Karpas-422 (cell line): ENCODE measurements around the gene HOMER2. TPM values are rescaled to one million over a fixed set of nuclear protein-coding genes. Genes with fewer than 3 reads are reported as not detected.

ENCODE experiments used
- DNase-seq: peaks from one replicate; pipeline ENCODE4 v3.0.0-alpha.2; 2015
- H2AFZ ChIP-seq: fragments of 200-600 bp; sonication (generic); 2 replicates; pipeline ENCODE4 v1.6.1; 2014; ENCODE audit warnings: antibody characterized with exemption, low read length, mixed read lengths
- H3K27ac ChIP-seq: fragments of 200-600 bp; sonication (generic); 2 replicates; pipeline ENCODE4 v1.5.1; 2014; ENCODE audit warnings: mild to moderate bottlenecking, low read length, moderate library complexity
- H3K27me3 ChIP-seq: fragments of 200-600 bp; sonication (generic); 2 replicates; pipeline ENCODE4 v1.6.1; 2014; ENCODE audit warnings: low read length, mixed read lengths
- H3K36me3 ChIP-seq: fragments of 200-600 bp; sonication (generic); 2 replicates; pipeline ENCODE4 v1.6.1; 2014; ENCODE audit warnings: low read length, mixed read lengths; ENCODE audit not compliant: insufficient read depth
- H3K4me1 ChIP-seq: fragments of 200-600 bp; sonication (generic); 2 replicates; pipeline ENCODE4 v1.6.1; 2014; ENCODE audit warnings: mild to moderate bottlenecking, low read length, mixed read lengths
- H3K4me2 ChIP-seq: fragments of 200-600 bp; sonication (generic); 2 replicates; pipeline ENCODE4 v1.6.1; 2014; ENCODE audit warnings: low read length, low read depth, mild to moderate bottlenecking; ENCODE audit not compliant: poor library complexity, severe bottlenecking
- H3K4me3 ChIP-seq: fragments of 200-600 bp; sonication (generic); 2 replicates; pipeline ENCODE4 v1.5.1; 2014; ENCODE audit warnings: mild to moderate bottlenecking, antibody characterized with exemption, low read length, mixed read lengths
- H3K79me2 ChIP-seq: fragments of 200-600 bp; sonication (generic); 2 replicates; pipeline ENCODE4 v1.6.1; 2014; ENCODE audit warnings: mild to moderate bottlenecking, low read length, mixed read lengths
- H3K9ac ChIP-seq: fragments of 200-600 bp; sonication (generic); 2 replicates; pipeline ENCODE4 v1.6.0; 2014; ENCODE audit warnings: low read length
- H3K9me2 ChIP-seq: fragments of 200-600 bp; sonication (generic), shearing (Covaris generic); replicated peaks from 2 replicates; pipeline ENCODE4 v1.6.0; 2014; ENCODE audit warnings: mild to moderate bottlenecking, low read length, moderate library complexity; ENCODE audit not compliant: insufficient read depth
- H3K9me3 ChIP-seq: fragments of 300-700, 200-600 bp; sonication (generic); 2 replicates; pipeline ENCODE4 v1.6.1; 2014; ENCODE audit warnings: low read length, mixed read lengths
- H4K20me1 ChIP-seq: fragments of 200-600 bp; sonication (generic); 2 replicates; pipeline ENCODE4 v1.6.1; 2014; ENCODE audit warnings: mild to moderate bottlenecking, antibody characterized with exemption, low read length, low read depth; ENCODE audit not compliant: insufficient read depth
- total RNA-seq: library from RNA; depleted of rRNA; stranded (reverse); fragments of >200 nt; shearing (Covaris generic); gene quantifications from 2 replicates; pipeline ENCODE4 v1.2.3, GENCODE V29; 2014; ENCODE audit warnings: low replicate concordance

The HOMER2 gene
- total RNA-seq, 1 experiment from 2014 or later: 30.4 TPM

- H3K27ac ChIP-seq: no peak overlapping the region
- no peak overlapping the region for H3K9ac ChIP-seq
- no peak overlapping the region for H3K4me2 ChIP-seq
- no peaks in the 10 kb centered on the region for H3K9me2 ChIP-seq
- no peak for DNase-seq
- no peaks in the 10 kb centered on the region for H3K36me3 ChIP-seq
- H3K79me2 ChIP-seq: no peaks in the 10 kb centered on the region
- H3K27me3 ChIP-seq: no peaks in the 10 kb centered on the region
- no peaks in the 10 kb centered on the region for H4K20me1 ChIP-seq
- peaks cover 12% of the 10 kb centered on the region for H3K4me1 ChIP-seq
- H2AFZ ChIP-seq: no peak overlapping the region
- H3K4me3 ChIP-seq: no peak overlapping the region
- H3K9me3 ChIP-seq: no peaks in the 10 kb centered on the region
Measured at GRCh38 chr15:82880704-82881103, 71.8 kb downstream of the HOMER2 start.

GRCh38 chr15:82878325-82878724 lies 74.2 kb downstream of the HOMER2 start:
- peaks cover 12% of the 10 kb centered on the region for H3K4me1 ChIP-seq
- no peaks in the 10 kb centered on the region for H3K36me3 ChIP-seq
- no peaks in the 10 kb centered on the region for H3K9me3 ChIP-seq
- no peak overlapping the region for H3K4me3 ChIP-seq
- H4K20me1 ChIP-seq: no peaks in the 10 kb centered on the region
- H2AFZ ChIP-seq: no peak overlapping the region
- no peak for DNase-seq
- H3K4me2 ChIP-seq: no peak overlapping the region
- no peaks in the 10 kb centered on the region for H3K79me2 ChIP-seq
- H3K27ac ChIP-seq: no peak overlapping the region
- no peak overlapping the region for H3K9ac ChIP-seq
- H3K27me3 ChIP-seq: no peaks in the 10 kb centered on the region
- H3K9me2 ChIP-seq: no peaks in the 10 kb centered on the region

- Histone ChIP-seq H3K79me2 (no peaks in the 10 kb centered on the region), H3K9me3 (no peaks in the 10 kb centered on the region), H3K4me2 (no peak overlapping the region)
Measured at GRCh38 chr15:82877825-82878224, 74.7 kb downstream of the HOMER2 start.

DNA sequence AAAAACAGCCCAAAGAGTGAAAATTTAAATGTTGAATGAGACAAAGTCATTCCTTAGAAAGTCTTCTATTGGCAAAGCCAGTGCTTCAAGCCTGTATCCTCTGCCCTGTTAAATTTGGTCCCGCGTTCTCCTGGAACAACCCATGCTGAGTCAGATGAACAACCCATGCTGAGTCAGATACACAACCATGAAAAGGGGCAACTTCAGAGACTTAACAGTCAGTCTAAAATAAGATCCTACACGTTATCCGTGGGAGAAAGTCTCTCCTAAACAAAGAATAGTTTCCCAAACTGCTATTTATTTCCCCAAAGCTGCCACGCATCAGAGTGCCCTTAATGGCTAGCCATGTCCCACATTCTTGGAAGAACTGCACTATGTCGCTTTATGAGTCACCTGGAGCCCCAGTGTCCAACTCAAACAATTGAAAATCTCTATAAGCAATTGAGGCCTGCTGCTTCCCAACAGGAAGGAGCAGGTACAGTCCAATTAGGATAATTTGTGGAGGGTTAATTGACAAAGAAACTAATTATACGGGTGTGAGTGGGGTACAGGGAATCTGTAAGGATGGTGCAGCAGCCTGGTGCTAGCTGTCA lies 77.0 kb downstream of the HOMER2 start:
- DNase-seq: no peak
- Histone ChIP-seq H3K79me2 (no peaks in the 10 kb centered on the region), H3K27ac (no peak overlapping the region), H4K20me1 (no peaks in the 10 kb centered on the region), H3K9ac (no peak overlapping the region), H3K4me3 (no peak overlapping the region), H3K4me2 (no peak overlapping the region), H3K27me3 (no peaks in the 10 kb centered on the region), H3K9me3 (no peaks in the 10 kb centered on the region), H3K36me3 (no peaks in the 10 kb centered on the region), H3K4me1 (peaks cover 37% of the 10 kb centered on the region), H2AFZ (no peak overlapping the region), H3K9me2 (no peaks in the 10 kb centered on the region)

More at GRCh38 chr15:82877825-82878224, 74.7 kb downstream of the HOMER2 start:
- no peak for DNase-seq
- no peak overlapping the region for H3K9ac ChIP-seq
- no peak overlapping the region for H3K27ac ChIP-seq
- H3K4me1 ChIP-seq: peaks cover 14% of the 10 kb centered on the region
- H3K4me3 ChIP-seq: no peak overlapping the region
- no peaks in the 10 kb centered on the region for H3K27me3 ChIP-seq
- H4K20me1 ChIP-seq: no peaks in the 10 kb centered on the region
- no peaks in the 10 kb centered on the region for H3K9me2 ChIP-seq
- H2AFZ ChIP-seq: no peak overlapping the region
- no peaks in the 10 kb centered on the region for H3K36me3 ChIP-seq

DNA sequence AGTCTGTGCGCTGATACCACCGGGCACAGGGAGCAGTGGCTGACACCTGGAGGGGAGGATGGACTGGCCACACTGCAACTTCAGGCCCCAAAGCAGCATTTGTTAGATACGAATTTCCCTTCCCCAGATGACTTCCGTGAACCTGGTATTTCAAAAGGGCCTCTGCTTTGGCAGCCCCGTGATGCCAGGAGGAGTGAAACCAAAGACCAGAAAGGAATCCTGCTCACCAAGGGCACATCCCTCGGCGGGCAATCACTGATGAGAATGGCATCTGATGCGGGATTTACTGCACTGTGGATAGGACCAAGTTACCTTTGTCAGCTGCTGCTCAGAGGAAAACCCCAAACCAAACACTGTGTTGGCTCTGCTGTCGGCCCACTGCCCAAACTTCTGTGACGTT lies 77.6 kb downstream of the HOMER2 start:
- Histone ChIP-seq H3K9me2 (no peaks in the 10 kb centered on the region), H3K27me3 (no peaks in the 10 kb centered on the region), H3K4me2 (no peak overlapping the region), H3K9ac (no peak overlapping the region), H4K20me1 (no peaks in the 10 kb centered on the region), H3K9me3 (no peaks in the 10 kb centered on the region), H3K4me3 (no peak overlapping the region), H3K27ac (no peak overlapping the region), H3K79me2 (no peaks in the 10 kb centered on the region), H3K36me3 (no peaks in the 10 kb centered on the region), H2AFZ (no peak overlapping the region), H3K4me1 (peaks cover 37% of the 10 kb centered on the region)
- no peak for DNase-seq

DNA sequence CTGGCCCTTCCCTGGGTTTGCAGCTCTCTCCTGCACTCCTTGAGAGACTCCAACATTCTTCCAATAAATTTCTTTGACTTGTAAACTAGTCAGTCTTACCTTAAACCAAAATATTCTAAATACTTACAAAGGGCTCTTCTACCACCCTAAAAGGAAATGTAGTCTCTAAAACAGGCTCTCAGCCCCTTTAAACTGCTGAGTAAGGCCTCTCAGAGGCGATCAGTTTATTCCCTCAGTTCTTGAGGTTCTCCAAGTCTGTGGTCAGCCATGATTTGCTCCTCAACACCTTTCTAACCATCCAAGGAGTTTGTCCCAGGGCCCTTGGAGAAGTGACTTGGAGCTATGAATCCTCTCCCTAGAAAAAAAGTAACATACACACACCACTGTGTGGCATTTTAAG lies 78.3 kb downstream of the HOMER2 start:
- H3K9me3 ChIP-seq: no peaks in the 10 kb centered on the region

GRCh38 chr15:82873000-82873680 lies 79.4 kb downstream of the HOMER2 start:
- H3K4me3 ChIP-seq: no peak overlapping the region
- no peak for DNase-seq
- H3K27ac ChIP-seq: no peak overlapping the region
- H3K4me1 ChIP-seq: peaks cover 33% of the 10 kb centered on the region
- no peaks in the 10 kb centered on the region for H3K9me3 ChIP-seq
- no peaks in the 10 kb centered on the region for H3K36me3 ChIP-seq
- H2AFZ ChIP-seq: 0 out of 2 replicates have a peak overlapping the region, but pooled peaks have one; percentile 88
- H3K9me2 ChIP-seq: no peaks in the 10 kb centered on the region
- no peak overlapping the region for H3K9ac ChIP-seq
- no peaks in the 10 kb centered on the region for H3K79me2 ChIP-seq
- no peaks in the 10 kb centered on the region for H4K20me1 ChIP-seq
- H3K27me3 ChIP-seq: no peaks in the 10 kb centered on the region
- H3K4me2 ChIP-seq: no peak overlapping the region

More for the DNA sequence above, 78.3 kb downstream of the HOMER2 start:
- Histone ChIP-seq H3K79me2 (no peaks in the 10 kb centered on the region), H3K36me3 (no peaks in the 10 kb centered on the region), H3K27ac (no peak overlapping the region), H4K20me1 (no peaks in the 10 kb centered on the region), H3K4me1 (peaks cover 33% of the 10 kb centered on the region), H3K4me3 (no peak overlapping the region), H3K9ac (no peak overlapping the region), H2AFZ (no peak overlapping the region), H3K4me2 (no peak overlapping the region), H3K27me3 (no peaks in the 10 kb centered on the region), H3K9me2 (no peaks in the 10 kb centered on the region)
- no peak for DNase-seq

DNA sequence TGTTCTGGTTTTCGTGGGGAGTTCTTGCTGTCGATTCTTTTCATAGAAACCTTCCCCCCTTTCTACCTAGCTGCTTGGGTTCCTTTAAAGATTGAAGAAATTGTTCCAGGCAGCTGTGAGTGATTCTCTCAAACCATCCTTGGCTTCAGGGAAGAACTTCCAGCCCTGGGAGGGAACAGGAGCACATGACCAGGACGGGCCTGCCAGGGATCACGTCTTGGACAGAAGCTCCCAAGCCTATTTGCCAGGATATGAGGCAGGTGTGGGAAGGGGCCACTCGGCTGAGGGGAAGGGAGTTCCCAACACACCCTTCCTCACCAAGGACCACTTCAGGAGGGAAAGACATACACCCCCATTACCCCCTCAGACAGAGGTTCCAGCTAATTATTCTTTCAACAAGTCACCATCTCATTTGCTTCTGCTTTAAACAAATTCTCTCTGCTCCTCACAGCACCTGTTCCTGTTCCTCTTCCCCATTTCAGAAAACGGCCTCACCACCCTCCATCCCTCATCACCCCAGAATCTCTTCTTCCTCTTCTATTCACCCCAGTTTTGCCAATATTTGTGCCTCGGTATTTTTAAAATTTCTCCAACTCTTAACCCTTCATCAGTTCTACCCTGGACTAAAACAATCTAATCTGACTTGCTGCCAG lies 80.6 kb downstream of the HOMER2 start:
- peaks cover 33% of the 10 kb centered on the region for H3K4me1 ChIP-seq
- no peaks in the 10 kb centered on the region for H3K36me3 ChIP-seq
- H2AFZ ChIP-seq: peak overlapping the region; percentile 88
- no peaks in the 10 kb centered on the region for H4K20me1 ChIP-seq
- peak; percentile 78 for DNase-seq
- no peaks in the 10 kb centered on the region for H3K9me2 ChIP-seq
- H3K4me2 ChIP-seq: peak overlapping the region; percentile 60
- H3K27ac ChIP-seq: peak overlapping the region; percentile 88
- H3K9ac ChIP-seq: peak overlapping the region; percentile 56
- H3K27me3 ChIP-seq: no peaks in the 10 kb centered on the region
- H3K9me3 ChIP-seq: no peaks in the 10 kb centered on the region
- H3K79me2 ChIP-seq: no peaks in the 10 kb centered on the region
- H3K4me3 ChIP-seq: peak overlapping the region; percentile 46; the same call in 1 of the 2 replicates
